Liver (tissue), 3 donors: Measurements from ENCODE around the gene IKZF1.

Source experiments
- GABPA ChIP-seq, 2 donors: IDR thresholded peaks in 1 of 2; conservative IDR thresholded peaks in 1 of 2; 2 replicates each; pipeline ENCODE4 v1.6.1; 2016; ENCODE audit warnings: antibody characterized with exemption in 2 of 2, mild to moderate bottlenecking in 1 of 2, moderate library complexity in 1 of 2
- HNF4A ChIP-seq, 2 donors: conservative IDR thresholded peaks; 2 replicates each; pipeline ENCODE4 v1.6.1; 2016; ENCODE audit warnings: antibody characterized with exemption in 2 of 2, mild to moderate bottlenecking in 2 of 2
- RAD21 ChIP-seq, 2 donors: IDR thresholded peaks; 2 replicates each; pipeline ENCODE4 v1.6.1; 2016; ENCODE audit warnings: antibody characterized with exemption in 2 of 2, mild to moderate bottlenecking in 2 of 2
- RXRA ChIP-seq, 2 donors: IDR thresholded peaks; 2 replicates each; pipeline ENCODE4 v1.6.1; 2017 to 2018; ENCODE audit warnings: antibody characterized with exemption in 2 of 2, mild to moderate bottlenecking in 1 of 2
- SP1 ChIP-seq: IDR thresholded peaks from 2 replicates; pipeline ENCODE4 v1.6.1; 2018; ENCODE audit warnings: antibody characterized with exemption, mild to moderate bottlenecking
- TAF1 ChIP-seq: conservative IDR thresholded peaks from 2 replicates; pipeline ENCODE4 v1.6.1; 2016; ENCODE audit warnings: antibody characterized with exemption, mild to moderate bottlenecking
- YY1 ChIP-seq: IDR thresholded peaks from 2 replicates; pipeline ENCODE4 v1.6.1; 2016; ENCODE audit warnings: antibody characterized with exemption, mild to moderate bottlenecking
- TF ChIP-seq, protein P1 (sequence below): fragments of 150-350 bp; IDR thresholded peaks from 2 replicates; pipeline ENCODE4 v1.5.1; 2017; ENCODE audit warnings: improper control_type of control experiment, low read depth, low read length; ENCODE audit not compliant: missing input control
- TF ChIP-seq, protein P2 (sequence below): IDR thresholded peaks from 2 replicates; pipeline ENCODE4 v1.6.1; 2016; ENCODE audit warnings: antibody characterized with exemption, mild to moderate bottlenecking
- TF ChIP-seq, protein P3 (sequence below): IDR thresholded peaks from 2 replicates; pipeline ENCODE4 v1.6.1; 2016; ENCODE audit warnings: antibody characterized with exemption
- TF ChIP-seq, protein P4 (sequence below): IDR thresholded peaks from 2 replicates; pipeline ENCODE4 v1.6.1; 2016; ENCODE audit warnings: antibody characterized with exemption
- TF ChIP-seq, protein P5 (sequence below): IDR thresholded peaks from 2 replicates; pipeline ENCODE4 v1.6.1; 2016; ENCODE audit warnings: antibody characterized with exemption
- donor health status: healthy.
- donor health status: healthy.

DNA sequence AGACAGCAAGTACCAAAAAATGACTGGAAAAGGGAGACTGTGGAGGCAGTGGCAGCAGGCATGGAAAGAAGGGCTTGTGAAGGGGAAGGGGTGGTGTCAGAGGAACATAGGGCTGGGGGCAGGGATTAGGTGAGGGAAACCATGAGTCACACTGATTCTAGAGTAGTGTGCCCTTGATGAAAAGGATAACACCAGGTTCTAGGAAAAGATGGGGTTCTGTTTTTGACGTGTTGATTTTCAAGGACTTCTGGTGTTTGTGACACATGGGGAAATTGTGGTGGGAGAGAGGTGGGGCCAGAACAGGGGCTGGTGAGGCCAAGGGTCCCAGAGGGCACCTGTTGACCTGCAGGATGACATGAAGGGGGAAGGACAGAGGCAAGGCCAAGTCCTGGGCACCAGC is 88.6 kb downstream of the IKZF1 start:
- TF ChIP-seq, protein P1, sequence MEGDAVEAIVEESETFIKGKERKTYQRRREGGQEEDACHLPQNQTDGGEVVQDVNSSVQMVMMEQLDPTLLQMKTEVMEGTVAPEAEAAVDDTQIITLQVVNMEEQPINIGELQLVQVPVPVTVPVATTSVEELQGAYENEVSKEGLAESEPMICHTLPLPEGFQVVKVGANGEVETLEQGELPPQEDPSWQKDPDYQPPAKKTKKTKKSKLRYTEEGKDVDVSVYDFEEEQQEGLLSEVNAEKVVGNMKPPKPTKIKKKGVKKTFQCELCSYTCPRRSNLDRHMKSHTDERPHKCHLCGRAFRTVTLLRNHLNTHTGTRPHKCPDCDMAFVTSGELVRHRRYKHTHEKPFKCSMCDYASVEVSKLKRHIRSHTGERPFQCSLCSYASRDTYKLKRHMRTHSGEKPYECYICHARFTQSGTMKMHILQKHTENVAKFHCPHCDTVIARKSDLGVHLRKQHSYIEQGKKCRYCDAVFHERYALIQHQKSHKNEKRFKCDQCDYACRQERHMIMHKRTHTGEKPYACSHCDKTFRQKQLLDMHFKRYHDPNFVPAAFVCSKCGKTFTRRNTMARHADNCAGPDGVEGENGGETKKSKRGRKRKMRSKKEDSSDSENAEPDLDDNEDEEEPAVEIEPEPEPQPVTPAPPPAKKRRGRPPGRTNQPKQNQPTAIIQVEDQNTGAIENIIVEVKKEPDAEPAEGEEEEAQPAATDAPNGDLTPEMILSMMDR: no peak
- TF ChIP-seq, protein P2, sequence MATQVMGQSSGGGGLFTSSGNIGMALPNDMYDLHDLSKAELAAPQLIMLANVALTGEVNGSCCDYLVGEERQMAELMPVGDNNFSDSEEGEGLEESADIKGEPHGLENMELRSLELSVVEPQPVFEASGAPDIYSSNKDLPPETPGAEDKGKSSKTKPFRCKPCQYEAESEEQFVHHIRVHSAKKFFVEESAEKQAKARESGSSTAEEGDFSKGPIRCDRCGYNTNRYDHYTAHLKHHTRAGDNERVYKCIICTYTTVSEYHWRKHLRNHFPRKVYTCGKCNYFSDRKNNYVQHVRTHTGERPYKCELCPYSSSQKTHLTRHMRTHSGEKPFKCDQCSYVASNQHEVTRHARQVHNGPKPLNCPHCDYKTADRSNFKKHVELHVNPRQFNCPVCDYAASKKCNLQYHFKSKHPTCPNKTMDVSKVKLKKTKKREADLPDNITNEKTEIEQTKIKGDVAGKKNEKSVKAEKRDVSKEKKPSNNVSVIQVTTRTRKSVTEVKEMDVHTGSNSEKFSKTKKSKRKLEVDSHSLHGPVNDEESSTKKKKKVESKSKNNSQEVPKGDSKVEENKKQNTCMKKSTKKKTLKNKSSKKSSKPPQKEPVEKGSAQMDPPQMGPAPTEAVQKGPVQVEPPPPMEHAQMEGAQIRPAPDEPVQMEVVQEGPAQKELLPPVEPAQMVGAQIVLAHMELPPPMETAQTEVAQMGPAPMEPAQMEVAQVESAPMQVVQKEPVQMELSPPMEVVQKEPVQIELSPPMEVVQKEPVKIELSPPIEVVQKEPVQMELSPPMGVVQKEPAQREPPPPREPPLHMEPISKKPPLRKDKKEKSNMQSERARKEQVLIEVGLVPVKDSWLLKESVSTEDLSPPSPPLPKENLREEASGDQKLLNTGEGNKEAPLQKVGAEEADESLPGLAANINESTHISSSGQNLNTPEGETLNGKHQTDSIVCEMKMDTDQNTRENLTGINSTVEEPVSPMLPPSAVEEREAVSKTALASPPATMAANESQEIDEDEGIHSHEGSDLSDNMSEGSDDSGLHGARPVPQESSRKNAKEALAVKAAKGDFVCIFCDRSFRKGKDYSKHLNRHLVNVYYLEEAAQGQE: no peak
- TF ChIP-seq RXRA (IDR thresholded peaks at IDR 0.05) (no peak), RAD21 (IDR thresholded peaks at IDR 0.05) (no peak), GABPA (IDR thresholded peaks at IDR 0.05 in 1 of 2, conservative IDR thresholded peaks at IDR 0.05 in 1 of 2) (no peak), YY1 (no peak), SP1 (no peak), HNF4A (conservative IDR thresholded peaks at IDR 0.05) (no peak), TAF1 (no peak)
- TF ChIP-seq, protein P3, sequence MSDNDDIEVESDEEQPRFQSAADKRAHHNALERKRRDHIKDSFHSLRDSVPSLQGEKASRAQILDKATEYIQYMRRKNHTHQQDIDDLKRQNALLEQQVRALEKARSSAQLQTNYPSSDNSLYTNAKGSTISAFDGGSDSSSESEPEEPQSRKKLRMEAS: no peak
- TF ChIP-seq, protein P4, sequence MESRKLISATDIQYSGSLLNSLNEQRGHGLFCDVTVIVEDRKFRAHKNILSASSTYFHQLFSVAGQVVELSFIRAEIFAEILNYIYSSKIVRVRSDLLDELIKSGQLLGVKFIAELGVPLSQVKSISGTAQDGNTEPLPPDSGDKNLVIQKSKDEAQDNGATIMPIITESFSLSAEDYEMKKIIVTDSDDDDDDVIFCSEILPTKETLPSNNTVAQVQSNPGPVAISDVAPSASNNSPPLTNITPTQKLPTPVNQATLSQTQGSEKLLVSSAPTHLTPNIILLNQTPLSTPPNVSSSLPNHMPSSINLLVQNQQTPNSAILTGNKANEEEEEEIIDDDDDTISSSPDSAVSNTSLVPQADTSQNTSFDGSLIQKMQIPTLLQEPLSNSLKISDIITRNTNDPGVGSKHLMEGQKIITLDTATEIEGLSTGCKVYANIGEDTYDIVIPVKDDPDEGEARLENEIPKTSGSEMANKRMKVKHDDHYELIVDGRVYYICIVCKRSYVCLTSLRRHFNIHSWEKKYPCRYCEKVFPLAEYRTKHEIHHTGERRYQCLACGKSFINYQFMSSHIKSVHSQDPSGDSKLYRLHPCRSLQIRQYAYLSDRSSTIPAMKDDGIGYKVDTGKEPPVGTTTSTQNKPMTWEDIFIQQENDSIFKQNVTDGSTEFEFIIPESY: no peak
- TF ChIP-seq, protein P5, sequence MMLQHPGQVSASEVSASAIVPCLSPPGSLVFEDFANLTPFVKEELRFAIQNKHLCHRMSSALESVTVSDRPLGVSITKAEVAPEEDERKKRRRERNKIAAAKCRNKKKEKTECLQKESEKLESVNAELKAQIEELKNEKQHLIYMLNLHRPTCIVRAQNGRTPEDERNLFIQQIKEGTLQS: no peak
